Ovary (tissue), 9 donors: ENCODE results near the gene HABP2. TPM values are rescaled to one million over a fixed set of nuclear protein-coding genes. Genes with fewer than 3 reads are reported as not detected.

ENCODE experiments used
- DNase-seq, 5 donors: peaks; one replicate each; pipeline ENCODE4 v3.0.0-alpha.2; 2019 to 2020
- H3K27ac ChIP-seq, 2 donors: fragments of 200-600 bp; one replicate each; pipeline versions ENCODE4 v1.5.1 to v1.8.0; 2019 to 2022
- H3K27me3 ChIP-seq: fragments of 200-600 bp; one replicate; pipeline ENCODE4 v1.8.0; 2022
- H3K36me3 ChIP-seq: fragments of 200-600 bp; sonication (generic); one replicate; pipeline ENCODE4 v1.5.1; 2019
- H3K4me1 ChIP-seq: one replicate; pipeline ENCODE4 v1.8.1; 2013; ENCODE audit warnings: mild to moderate bottlenecking, moderate library complexity; ENCODE audit not compliant: insufficient read depth
- H3K4me3 ChIP-seq: fragments of 200-600 bp; sonication (generic); one replicate; pipeline ENCODE4 v1.5.1; 2017
- H3K9me3 ChIP-seq, 2 donors: fragments of 200-600 bp in 1 of 2; sonication (generic) in 1 of 2; one replicate each; pipeline versions ENCODE4 v1.5.1 to v1.8.1; 2013 to 2019; ENCODE audit warnings: mild to moderate bottlenecking in 1 of 2, moderate library complexity in 1 of 2
- CTCF ChIP-seq, 3 donors: fragments of 450-650 bp in 2 of 3; fragments of 200-600 bp in 1 of 3; IDR thresholded peaks; one replicate each; pipeline versions ENCODE4 v1.5.1 to v1.8.0; 2016 to 2022; ENCODE audit warnings: antibody characterized with exemption in 3 of 3, mild to moderate bottlenecking in 1 of 3
- EP300 ChIP-seq: sonication (generic); formaldehyde crosslinking; IDR thresholded peaks from one replicate; pipeline ENCODE4 v1.6.1; 2017; ENCODE audit warnings: antibody characterized with exemption
- POLR2A ChIP-seq: fragments of 450-650 bp; IDR thresholded peaks from one replicate; pipeline ENCODE4 v1.6.1; 2017; ENCODE audit warnings: antibody characterized with exemption, mild to moderate bottlenecking, moderate library complexity
- WGBS, 3 donors: extraction: QIAGEN DNeasy Blood & Tissue Kit in 1 of 3; methylation state at CpG; one replicate each; pipeline versions ENCODE4 v1.1.5 to v1.1.7; 2013 to 2017; 5-methylcytosine and 5-hydroxymethylcytosine counted together
- intact Hi-C, 4 donors: fragments of 100-400 bp; cut with DNase I; formaldehyde crosslinking; loops; one replicate each; pipeline versions ENCODE4 v1.11.0 to v1.15.1; 2022 to 2023
- polyA plus RNA-seq, 2 donors: library from polyadenylated mRNA; stranded (reverse); fragments of 200-250 nt in 1 of 2; fragments of 350-450 nt in 1 of 2; fragmentation: Illumina TruSeq in 1 of 2; extraction: RNeasy Lipid Tissue Mini Kit (QIAGEN cat#74804) in 1 of 2; gene quantifications; one replicate each; pipeline ENCODE4 v1.2.3, GENCODE V29; 2013 to 2014
- total RNA-seq, 7 donors: library from RNA; depleted of rRNA in 2 of 7; stranded (reverse); fragments of >200 nt in 2 of 7; fragmentation: NEBNext Ultra II Directional in 3 of 7; extraction: Animal tissue kit (Norgen Biotek cat#: 25700) in 3 of 7; gene quantifications; one replicate each; pipeline versions ENCODE4 v1.1.0 to v1.2.4, GENCODE V29; 2016 to 2023
- donor health status: DM: no; HTN: no; CAD: no; lungs with moderate emphysema.
- donor health status: DM: no; HTN: no; CAD: no.
- donor health status: Bipolar disorder and iron deficiency.
- donor health status: DM: yes; HTN: yes; CAD: no.
- donor health status: DM: no; HTN: no; CAD: no.
- donor health status: DM: yes; HTN: yes; CAD: no.

The HABP2 gene
- total and polyA plus RNA-seq, 9 donors = 0.07 to 2.3 (median 0.19) TPM; not detected in 3

- TF ChIP-seq CTCF (IDR thresholded peaks at IDR 0.05) = no peak
- H3K4me1 ChIP-seq = no peaks in the 10 kb centered on the region
- no peak for DNase-seq
- WGBS, 3 donors = 89 to 92% (median 91%) methylated on average over 1 of the region's 1 CpG
- H3K27me3 ChIP-seq = no peaks in the 10 kb centered on the region
- no peaks in the 10 kb centered on the region for H3K9me3 ChIP-seq
- H3K4me3 ChIP-seq = no peak overlapping the region
- intact Hi-C loops = no loop called here
- H3K27ac ChIP-seq = no peak overlapping the region
- no peaks in the 10 kb centered on the region for H3K36me3 ChIP-seq
Observed at GRCh38 chr10:113538151-113538550, 14.7 kb upstream of the HABP2 start.

GRCh38 chr10:113539789-113540188, 13.1 kb upstream of the HABP2 start:
- WGBS, 3 donors = 51 to 59% (median 54%) methylated on average over 7 of the region's 7 CpGs
- Histone ChIP-seq H3K4me3 (no peak overlapping the region), H3K27me3 (no peaks in the 10 kb centered on the region), H3K27ac (no peak overlapping the region), H3K36me3 (no peaks in the 10 kb centered on the region), H3K9me3 (no peaks in the 10 kb centered on the region), H3K4me1 (no peaks in the 10 kb centered on the region)
- TF ChIP-seq POLR2A (no peak), CTCF (IDR thresholded peaks at IDR 0.05) (no peak), EP300 (no peak)
- no peak for DNase-seq
- intact Hi-C loops = no loop called here

- H3K27ac ChIP-seq = no peak overlapping the region
- DNase-seq = no peak
- H3K9me3 ChIP-seq = no peaks in the 10 kb centered on the region
- no peaks in the 10 kb centered on the region for H3K4me1 ChIP-seq
- H3K4me3 ChIP-seq = no peak overlapping the region
- no peaks in the 10 kb centered on the region for H3K27me3 ChIP-seq
- 86 to 96% (median 87%) methylated on average over 7 of the region's 7 CpGs for WGBS, 3 donors
- H3K36me3 ChIP-seq = no peaks in the 10 kb centered on the region
- intact Hi-C loops = no loop called here
- TF ChIP-seq CTCF (IDR thresholded peaks at IDR 0.05) = no peak
- no peak for TF ChIP-seq POLR2A
- TF ChIP-seq EP300 = no peak
Observed at GRCh38 chr10:113540845-113541548, 11.9 kb upstream of the HABP2 start.

GRCh38 chr10:113541549-113541927, 11.3 kb upstream of the HABP2 start:
- Histone ChIP-seq H3K27ac (no peak overlapping the region), H3K4me3 (no peak overlapping the region), H3K4me1 (no peaks in the 10 kb centered on the region), H3K9me3 (no peaks in the 10 kb centered on the region), H3K36me3 (no peaks in the 10 kb centered on the region), H3K27me3 (no peaks in the 10 kb centered on the region)
- 22 to 50% (median 43%) methylated on average over 1 of the region's 1 CpG for WGBS, 3 donors
- TF ChIP-seq CTCF (IDR thresholded peaks at IDR 0.05) (no peak), EP300 (no peak), POLR2A (no peak)
- intact Hi-C loops = no loop called here
- no peak for DNase-seq
